Measurements from ENCODE around the gene CDC42BPB.

DNA sequence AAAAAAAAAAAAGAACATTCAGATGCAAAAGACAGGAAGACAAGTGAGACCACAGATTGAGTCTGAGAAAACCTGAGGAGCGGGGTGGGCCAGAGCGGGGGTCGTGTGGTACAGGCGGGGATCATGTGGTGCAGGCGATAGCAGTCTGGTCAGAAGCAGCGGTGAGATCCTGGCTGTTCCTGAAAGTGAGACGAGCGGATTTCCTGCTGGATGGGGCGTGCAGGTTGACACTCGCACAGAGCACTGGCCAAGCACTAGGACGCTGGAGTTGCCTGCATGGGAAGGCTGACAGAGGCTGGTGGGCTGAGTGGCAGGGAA, 35.7 kb downstream of the CDC42BPB start:
- TF ChIP-seq POLR2A (IDR thresholded peaks at IDR 0.05; ENCODE audit: low read depth) (no peak), EP300 (IDR thresholded peaks at IDR 0.05) (no peak)

Measured in esophagus muscularis mucosa (tissue), 2 donors.